Cerebellar nuclear complex (tissue), 1 donor: ENCODE results near the gene EVPL.
"Not testable (repeated sequence)": the region's sequence is repeated elsewhere in the genome, so short reads cannot be mapped to it uniquely, and the experiment has no call there.

ENCODE experiments used
- DNase-seq, 2 experiments: peaks; one replicate each; lab custom pipeline; 2025; lab: John Stamatoyannopoulos, UW

Gene EVPL

GRCh38 chr17:75996665-75997590, 30.2 kb downstream of the EVPL start:
- no peak for DNase-seq

GRCh38 chr17:75995385-75995925, 31.7 kb downstream of the EVPL start:
- DNase-seq: no peak

- DNase-seq: no peak
Observed at GRCh38 chr17:75994802-75995370, 32.2 kb downstream of the EVPL start.

GRCh38 chr17:75991396-75991795, 35.7 kb downstream of the EVPL start:
- no peak for DNase-seq

GRCh38 chr17:75987041-75987440, 40.1 kb downstream of the EVPL start:
- no peak for DNase-seq

GRCh38 chr17:75985986-75986385, 41.1 kb downstream of the EVPL start:
- no peak for DNase-seq

GRCh38 chr17:75983501-75984181, 43.5 kb downstream of the EVPL start:
- no peak for DNase-seq

- no peak for DNase-seq
Observed at GRCh38 chr17:75981019-75981615, 46.0 kb downstream of the EVPL start.

GRCh38 chr17:75980188-75981018, 46.7 kb downstream of the EVPL start:
- no peak for DNase-seq

- no peak for DNase-seq
Observed at GRCh38 chr17:75979705-75980187, 47.4 kb downstream of the EVPL start.

GRCh38 chr17:75978938-75979704, 48.0 kb downstream of the EVPL start, which contains the start of the genes ACOX1 and TEN1:
Gene ACOX1, minus strand, starts transcription at chr17:75979166. Its CDS starts 93 bp downstream, at chr17:75979073.
Gene TEN1, plus strand, starts transcription at chr17:75979240. Its CDS starts 6,953 bp downstream, at chr17:75986193.
- peak; percentile 54 to 87 for DNase-seq

GRCh38 chr17:75976175-75976848, 50.8 kb downstream of the EVPL start:
- no peak for DNase-seq

- DNase-seq: no peak
Observed at GRCh38 chr17:75975757-75976174, 51.3 kb downstream of the EVPL start.

- not testable (repeated sequence) for DNase-seq
Observed at GRCh38 chr17:75975187-75975586, 51.9 kb downstream of the EVPL start.

- DNase-seq: no peak
Observed at GRCh38 chr17:75970626-75971025, 56.5 kb downstream of the EVPL start.

GRCh38 chr17:75970011-75970523, 57.0 kb downstream of the EVPL start:
- DNase-seq: no peak

- not testable (repeated sequence) for DNase-seq
Observed at GRCh38 chr17:75969044-75969443, 58.1 kb downstream of the EVPL start.

GRCh38 chr17:75965468-75965867, 61.6 kb downstream of the EVPL start:
- no peak for DNase-seq

GRCh38 chr17:75959839-75960511, 67.1 kb downstream of the EVPL start:
- no peak for DNase-seq
